Activated naive CD8-positive, alpha-beta T cell treated with anti-CD3 and anti-CD28 coated beads, Interleukin-2, amount 10 ng/mL, durations not matched to agents 7 days and 5 days (primary cell): Measurements from ENCODE around the gene XPNPEP2. TPM values are rescaled to one million over a fixed set of nuclear protein-coding genes. Genes with fewer than 3 reads are reported as not detected.
A peak's percentile ranks its signal among the peaks of the same experiment; 100 is the strongest.

ENCODE experiments used
- ATAC-seq: fragments of 150-1000 bp; cut with Tn5 transposase; one replicate; pipeline ENCODE4 v1.10.0; 2021; ENCODE audit warnings: low read depth, moderate library complexity
- POLR2A ChIA-PET: fragments of 350-600 bp; sonication (Branson Sonifier 250); formaldehyde crosslinking; loops from one replicate; lab custom pipeline; 2021; ENCODE audit warnings: antibody characterized with exemption; lab: Charles Lee
- DNase-seq: peaks from one replicate; pipeline ENCODE4 v3.0.0; 2021
- H3K27ac Mint-ChIP-seq: one replicate; pipeline ENCODE4 v1.8.0; 2022; ENCODE audit warnings: mild to moderate bottlenecking, mixed read lengths
- H3K27me3 Mint-ChIP-seq: one replicate; pipeline ENCODE4 v1.8.0; 2022; ENCODE audit warnings: mild to moderate bottlenecking, moderate library complexity, mixed read lengths
- H3K36me3 Mint-ChIP-seq: one replicate; pipeline ENCODE4 v1.8.0; 2021; ENCODE audit warnings: mild to moderate bottlenecking, mixed read lengths
- H3K4me1 Mint-ChIP-seq: one replicate; pipeline ENCODE4 v1.8.0; 2021; ENCODE audit warnings: mixed read lengths
- H3K4me3 Mint-ChIP-seq: one replicate; pipeline ENCODE4 v1.8.0; 2022; ENCODE audit warnings: mild to moderate bottlenecking, moderate library complexity, mixed read lengths
- H3K9me3 Mint-ChIP-seq: one replicate; pipeline ENCODE4 v1.8.0; 2021; ENCODE audit warnings: mixed read lengths
- total RNA-seq, 2 experiments: library from RNA; stranded (reverse); gene quantifications; one replicate each; pipeline ENCODE4 v1.2.3, GENCODE V29; 2021

XPNPEP2 gene
- total RNA-seq, 2 experiments from 2014 or later, result 0.65 to 0.67 TPM

GRCh38 chrX:129705377-129705925 lies 33.3 kb upstream of the XPNPEP2 start:
- no peaks in the 10 kb centered on the region for H3K4me1 Mint-ChIP-seq
- no peak for ATAC-seq
- peaks cover 2% of the 10 kb centered on the region for H3K27me3 Mint-ChIP-seq
- peaks cover 8% of the 10 kb centered on the region for H3K9me3 Mint-ChIP-seq
- no peaks in the 10 kb centered on the region for H3K36me3 Mint-ChIP-seq
- POLR2A ChIA-PET, result no interaction called here
- no peak overlapping the region for H3K4me3 Mint-ChIP-seq
- H3K27ac Mint-ChIP-seq, result no peak overlapping the region
- DNase-seq, result no peak

GRCh38 chrX:129705988-129706387 lies 32.8 kb upstream of the XPNPEP2 start:
- H3K27me3 Mint-ChIP-seq, result peaks cover 2% of the 10 kb centered on the region
- DNase-seq (no peak), ATAC-seq (no peak)
- H3K27ac Mint-ChIP-seq, result no peak overlapping the region
- no peaks in the 10 kb centered on the region for H3K4me1 Mint-ChIP-seq
- peaks cover 8% of the 10 kb centered on the region for H3K9me3 Mint-ChIP-seq
- no peak overlapping the region for H3K4me3 Mint-ChIP-seq
- H3K36me3 Mint-ChIP-seq, result no peaks in the 10 kb centered on the region
- POLR2A ChIA-PET, result no interaction called here

GRCh38 chrX:129706400-129707072 lies 32.2 kb upstream of the XPNPEP2 start:
- no peak overlapping the region for H3K4me3 Mint-ChIP-seq
- no peak overlapping the region for H3K27ac Mint-ChIP-seq
- H3K27me3 Mint-ChIP-seq, result peaks cover 4% of the 10 kb centered on the region
- H3K36me3 Mint-ChIP-seq, result no peaks in the 10 kb centered on the region
- H3K4me1 Mint-ChIP-seq, result no peaks in the 10 kb centered on the region
- POLR2A ChIA-PET, result no interaction called here
- no peak for ATAC-seq
- peaks cover 8% of the 10 kb centered on the region for H3K9me3 Mint-ChIP-seq
- no peak for DNase-seq

GRCh38 chrX:129714581-129714980 lies 24.2 kb upstream of the XPNPEP2 start:
- Mint-ChIP-seq H3K27me3 (peaks cover 2% of the 10 kb centered on the region), H3K4me3 (no peak overlapping the region), H3K4me1 (peaks cover 3% of the 10 kb centered on the region), H3K9me3 (no peaks in the 10 kb centered on the region), H3K36me3 (no peaks in the 10 kb centered on the region), H3K27ac (no peak overlapping the region)
- DNase-seq, result no peak
- POLR2A ChIA-PET, result no interaction called here
- no peak for ATAC-seq

GRCh38 chrX:129716507-129716906 lies 22.3 kb upstream of the XPNPEP2 start:
- ATAC-seq (no peak), DNase-seq (no peak)
- POLR2A ChIA-PET, result no interaction called here
- Mint-ChIP-seq H3K4me1 (peaks cover 3% of the 10 kb centered on the region), H3K27ac (no peak overlapping the region), H3K27me3 (no peaks in the 10 kb centered on the region), H3K36me3 (no peaks in the 10 kb centered on the region), H3K9me3 (no peaks in the 10 kb centered on the region), H3K4me3 (no peak overlapping the region)

GRCh38 chrX:129717892-129718291 lies 20.9 kb upstream of the XPNPEP2 start:
- H3K27ac Mint-ChIP-seq, result no peak overlapping the region

GRCh38 chrX:129718676-129719075 lies 20.1 kb upstream of the XPNPEP2 start:
- Mint-ChIP-seq H3K4me1 (peaks cover 13% of the 10 kb centered on the region), H3K27ac (no peak overlapping the region), H3K9me3 (no peaks in the 10 kb centered on the region), H3K4me3 (no peak overlapping the region), H3K36me3 (no peaks in the 10 kb centered on the region), H3K27me3 (no peaks in the 10 kb centered on the region)
- ATAC-seq (no peak), DNase-seq (no peak)
- POLR2A ChIA-PET, result interaction anchor here (0.6 kb wide), 1 partner anchor 9 kb away, joined by 3 read pairs; no protein-coding TSS in a partner anchor

More at GRCh38 chrX:129717892-129718291, 20.9 kb upstream of the XPNPEP2 start:
- no peaks in the 10 kb centered on the region for H3K9me3 Mint-ChIP-seq
- DNase-seq (no peak), ATAC-seq (no peak)
- H3K27me3 Mint-ChIP-seq, result no peaks in the 10 kb centered on the region
- POLR2A ChIA-PET, result no interaction called here
- no peaks in the 10 kb centered on the region for H3K36me3 Mint-ChIP-seq
- H3K4me3 Mint-ChIP-seq, result no peak overlapping the region
- peaks cover 13% of the 10 kb centered on the region for H3K4me1 Mint-ChIP-seq

- H3K4me1 Mint-ChIP-seq, result peaks cover 13% of the 10 kb centered on the region
- ATAC-seq (no peak), DNase-seq (no peak)
- H3K4me3 Mint-ChIP-seq, result no peak overlapping the region
- H3K27me3 Mint-ChIP-seq, result no peaks in the 10 kb centered on the region
- POLR2A ChIA-PET, result interaction anchor here (0.6 kb wide), 1 partner anchor 9 kb away, joined by 3 read pairs; no protein-coding TSS in a partner anchor
- H3K9me3 Mint-ChIP-seq, result no peaks in the 10 kb centered on the region
- H3K36me3 Mint-ChIP-seq, result no peaks in the 10 kb centered on the region
- H3K27ac Mint-ChIP-seq, result no peak overlapping the region
Observed at GRCh38 chrX:129719268-129719667, 19.5 kb upstream of the XPNPEP2 start.

GRCh38 chrX:129719931-129720530 lies 18.7 kb upstream of the XPNPEP2 start:
- Mint-ChIP-seq H3K4me3 (no peak overlapping the region), H3K36me3 (no peaks in the 10 kb centered on the region), H3K27ac (no peak overlapping the region), H3K4me1 (peaks cover 19% of the 10 kb centered on the region), H3K9me3 (no peaks in the 10 kb centered on the region), H3K27me3 (no peaks in the 10 kb centered on the region)
- ATAC-seq, result no peak
- DNase-seq, result no peak
- POLR2A ChIA-PET, result no interaction called here

- Mint-ChIP-seq H3K27me3 (no peaks in the 10 kb centered on the region), H3K4me1 (peaks cover 19% of the 10 kb centered on the region), H3K4me3 (no peak overlapping the region), H3K36me3 (no peaks in the 10 kb centered on the region), H3K27ac (no peak overlapping the region), H3K9me3 (no peaks in the 10 kb centered on the region)
- POLR2A ChIA-PET, result no interaction called here
- no peak for ATAC-seq
- no peak for DNase-seq
Observed at GRCh38 chrX:129720741-129721140, 18.0 kb upstream of the XPNPEP2 start.

- POLR2A ChIA-PET, result no interaction called here
- ATAC-seq (no peak), DNase-seq (no peak)
- Mint-ChIP-seq H3K9me3 (no peaks in the 10 kb centered on the region), H3K27ac (no peak overlapping the region), H3K27me3 (no peaks in the 10 kb centered on the region), H3K4me3 (peak overlapping the region; percentile 28), H3K4me1 (peaks cover 24% of the 10 kb centered on the region), H3K36me3 (no peaks in the 10 kb centered on the region)
Observed at GRCh38 chrX:129721414-129721813, 17.4 kb upstream of the XPNPEP2 start.

- H3K4me3 Mint-ChIP-seq, result peak overlapping the region; percentile 28
- peaks cover 28% of the 10 kb centered on the region for H3K4me1 Mint-ChIP-seq
- H3K27ac Mint-ChIP-seq, result peak overlapping the region; percentile 70
- ATAC-seq (peak; percentile 68), DNase-seq (no peak)
- no peaks in the 10 kb centered on the region for H3K9me3 Mint-ChIP-seq
- H3K36me3 Mint-ChIP-seq, result no peaks in the 10 kb centered on the region
- POLR2A ChIA-PET, result no interaction called here
- no peaks in the 10 kb centered on the region for H3K27me3 Mint-ChIP-seq
Observed at GRCh38 chrX:129721870-129722269, 16.9 kb upstream of the XPNPEP2 start.

- H3K4me3 Mint-ChIP-seq, result no peak overlapping the region
- POLR2A ChIA-PET, result no interaction called here
Observed at GRCh38 chrX:129723511-129723910, 15.3 kb upstream of the XPNPEP2 start.

GRCh38 chrX:129724754-129725153 lies 14.0 kb upstream of the XPNPEP2 start:
- no peak for DNase-seq
- POLR2A ChIA-PET, result no interaction called here
- H3K27me3 Mint-ChIP-seq, result no peaks in the 10 kb centered on the region
- H3K4me1 Mint-ChIP-seq, result peaks cover 28% of the 10 kb centered on the region
- peak overlapping the region; percentile 24 for H3K27ac Mint-ChIP-seq
- H3K9me3 Mint-ChIP-seq, result no peaks in the 10 kb centered on the region
- no peaks in the 10 kb centered on the region for H3K36me3 Mint-ChIP-seq
- no peak for ATAC-seq
- no peak overlapping the region for H3K4me3 Mint-ChIP-seq

More at GRCh38 chrX:129723511-129723910, 15.3 kb upstream of the XPNPEP2 start:
- Mint-ChIP-seq H3K4me1 (peaks cover 30% of the 10 kb centered on the region), H3K27ac (no peak overlapping the region), H3K9me3 (no peaks in the 10 kb centered on the region), H3K36me3 (no peaks in the 10 kb centered on the region), H3K27me3 (no peaks in the 10 kb centered on the region)
- ATAC-seq (no peak), DNase-seq (no peak)
